IMR-90 (cell line): ENCODE results near the gene ZNF613.

Experiments
- CHD1 ChIP-seq: IDR thresholded peaks from 2 replicates; pipeline ENCODE4 v1.6.1; 2012; ENCODE audit warnings: low read depth, low read length, improper control_type of control experiment
- CTCF ChIP-seq: conservative IDR thresholded peaks from 2 replicates; pipeline ENCODE4 v1.5.1; 2012; ENCODE audit warnings: mild to moderate bottlenecking, low read depth, low read length, improper control_type of control experiment
- POLR2A ChIP-seq: IDR thresholded peaks from 2 replicates; pipeline ENCODE4 v1.6.1; 2012; ENCODE audit warnings: mild to moderate bottlenecking, low read depth, low read length
- SMC3 ChIP-seq: fragments of 150-350 bp; IDR thresholded peaks from 2 replicates; pipeline ENCODE4 v1.6.1; 2016; ENCODE audit warnings: low read depth, mild to moderate bottlenecking, antibody characterized with exemption, low read length, moderate library complexity

- TF ChIP-seq CTCF (no peak), POLR2A (no peak), CHD1 (no peak), SMC3 (no peak)
Observed at GRCh38 chr19:51948975-51949374, 21.7 kb downstream of the ZNF613 start.
